HG03439 (cell line): Measurements from ENCODE around the gene NUSAP1.
"Not testable (repeated sequence)": the region's sequence is repeated elsewhere in the genome, so short reads cannot be mapped to it uniquely, and the experiment has no call there.

ENCODE experiments used
- ATAC-seq: cut with Tn5 transposase; IDR thresholded peaks from one replicate; pipeline ENCODE4 v1.9.1; 2021; ENCODE audit warnings: mild to moderate bottlenecking, moderate library complexity; ENCODE audit not compliant: unreplicated experiment

Gene NUSAP1, protein sequence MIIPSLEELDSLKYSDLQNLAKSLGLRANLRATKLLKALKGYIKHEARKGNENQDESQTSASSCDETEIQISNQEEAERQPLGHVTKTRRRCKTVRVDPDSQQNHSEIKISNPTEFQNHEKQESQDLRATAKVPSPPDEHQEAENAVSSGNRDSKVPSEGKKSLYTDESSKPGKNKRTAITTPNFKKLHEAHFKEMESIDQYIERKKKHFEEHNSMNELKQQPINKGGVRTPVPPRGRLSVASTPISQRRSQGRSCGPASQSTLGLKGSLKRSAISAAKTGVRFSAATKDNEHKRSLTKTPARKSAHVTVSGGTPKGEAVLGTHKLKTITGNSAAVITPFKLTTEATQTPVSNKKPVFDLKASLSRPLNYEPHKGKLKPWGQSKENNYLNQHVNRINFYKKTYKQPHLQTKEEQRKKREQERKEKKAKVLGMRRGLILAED

DNA sequence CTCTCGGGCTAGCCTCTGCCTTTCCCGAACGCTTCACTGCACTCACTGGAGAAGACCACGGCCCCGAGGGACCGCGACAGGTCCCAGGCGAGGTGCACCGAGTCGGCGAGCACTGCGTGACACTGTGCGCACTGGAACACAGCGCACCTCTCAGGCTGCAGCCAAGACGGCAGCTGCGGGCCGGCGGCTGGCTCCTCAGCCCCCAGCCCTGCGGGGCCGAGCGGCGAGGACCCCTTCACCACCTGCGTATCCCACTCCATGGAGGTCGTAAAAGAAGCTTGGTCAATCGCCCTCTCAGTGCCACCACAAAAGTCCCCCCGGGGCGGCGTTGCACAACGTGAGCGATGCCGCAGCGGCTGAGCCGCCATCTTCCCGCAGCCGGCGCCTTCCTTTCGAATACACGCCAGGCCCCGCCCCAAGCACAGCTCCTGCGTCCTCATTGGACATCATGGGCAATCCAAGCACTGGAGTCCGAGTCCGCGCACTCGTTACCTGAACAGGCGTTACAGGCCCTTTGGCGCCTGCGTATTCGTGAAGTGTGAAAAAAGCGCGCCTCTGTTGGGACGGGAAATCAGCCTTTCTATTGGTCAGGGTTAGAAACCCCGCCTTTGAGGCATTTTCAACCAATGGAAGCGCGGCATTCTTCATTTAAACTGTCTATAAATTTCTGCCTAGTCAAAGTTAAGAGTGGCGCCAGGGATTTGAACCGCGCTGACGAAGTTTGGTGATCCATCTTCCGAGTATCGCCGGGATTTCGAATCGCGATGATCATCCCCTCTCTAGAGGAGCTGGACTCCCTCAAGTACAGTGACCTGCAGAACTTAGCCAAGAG is at the start of gene NUSAP1, which contains the start of gene OIP5:
TSS of gene NUSAP1 (plus strand) at position 688 of the 832 bp plus-strand sequence. CDS start at position 765, 77 bp downstream.
TSS of gene OIP5 (minus strand) at position 398 of the 832 bp plus-strand sequence. CDS start at position 368, 30 bp downstream.
- peak; percentile 91 for ATAC-seq

DNA sequence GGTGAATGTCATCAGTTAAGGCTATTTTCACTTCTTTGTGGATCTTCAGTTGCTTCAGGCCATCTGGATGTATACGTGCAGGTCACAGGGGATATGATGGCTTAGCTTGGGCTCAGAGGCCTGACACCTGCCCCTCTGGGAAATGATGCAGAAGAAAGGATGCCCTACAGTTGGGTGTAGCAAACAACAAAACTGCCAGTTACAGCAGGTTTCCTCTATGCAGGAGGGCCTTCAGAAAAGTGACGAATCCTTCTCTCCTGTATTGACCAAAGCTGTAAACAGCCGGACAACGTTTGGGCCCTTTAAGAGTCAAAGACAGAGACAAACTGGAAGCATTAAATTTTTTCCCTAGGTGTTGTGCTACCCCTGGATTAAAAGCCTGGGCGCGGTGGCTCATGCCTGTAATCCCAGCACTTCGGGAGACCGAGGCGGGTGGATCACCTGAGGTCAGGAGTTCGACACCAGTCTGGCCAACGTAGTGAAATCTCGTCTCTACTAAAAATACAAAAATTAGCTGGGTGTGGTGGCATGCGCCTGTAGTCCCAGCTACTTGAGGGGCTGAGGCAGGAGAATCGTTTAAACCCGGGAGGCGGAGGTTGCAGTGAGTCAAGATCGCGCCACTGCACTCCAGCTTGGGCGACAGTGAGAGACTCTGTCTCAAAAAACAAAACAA is 49.6 kb upstream of the NUSAP1 start:
- ATAC-seq, result not testable (repeated sequence)

DNA sequence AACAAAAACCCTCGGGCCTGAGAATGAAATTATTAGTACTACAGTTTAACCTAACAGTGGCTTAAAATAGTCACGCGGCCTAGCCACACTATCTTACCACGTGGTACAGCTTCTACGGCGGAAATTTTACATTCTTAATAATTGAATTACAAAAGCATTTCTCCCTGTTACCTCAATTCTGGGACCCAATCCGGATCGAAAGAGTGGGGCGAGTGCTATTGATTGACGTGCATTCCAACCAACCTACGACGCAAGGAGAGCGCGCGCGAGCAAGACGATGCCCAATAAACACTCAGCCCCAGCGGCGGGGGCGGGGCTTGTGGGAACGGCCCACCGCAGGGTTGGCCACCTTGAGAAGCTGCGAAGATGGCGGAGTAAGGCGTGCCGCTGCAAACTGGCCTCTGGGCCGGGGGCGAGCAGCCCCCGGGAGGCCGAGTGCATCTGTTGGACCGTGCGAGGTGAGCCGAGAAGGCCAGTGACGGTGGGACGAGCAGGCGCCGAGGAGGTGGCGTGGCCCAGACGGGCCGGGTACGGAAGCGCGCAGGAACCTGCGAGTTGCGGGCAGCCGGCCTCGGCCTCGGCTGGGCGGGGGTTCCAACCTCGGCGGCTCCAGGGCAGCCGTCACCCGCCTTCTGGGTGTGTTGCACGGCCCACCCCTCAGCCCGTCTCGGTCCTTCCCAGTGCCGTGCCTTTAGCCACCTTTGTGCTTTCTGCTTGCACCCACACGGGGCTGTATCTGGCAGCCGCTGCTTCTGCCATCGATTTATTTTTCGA is 48.8 kb upstream of the NUSAP1 start:
- ATAC-seq, result peak; percentile 95

DNA sequence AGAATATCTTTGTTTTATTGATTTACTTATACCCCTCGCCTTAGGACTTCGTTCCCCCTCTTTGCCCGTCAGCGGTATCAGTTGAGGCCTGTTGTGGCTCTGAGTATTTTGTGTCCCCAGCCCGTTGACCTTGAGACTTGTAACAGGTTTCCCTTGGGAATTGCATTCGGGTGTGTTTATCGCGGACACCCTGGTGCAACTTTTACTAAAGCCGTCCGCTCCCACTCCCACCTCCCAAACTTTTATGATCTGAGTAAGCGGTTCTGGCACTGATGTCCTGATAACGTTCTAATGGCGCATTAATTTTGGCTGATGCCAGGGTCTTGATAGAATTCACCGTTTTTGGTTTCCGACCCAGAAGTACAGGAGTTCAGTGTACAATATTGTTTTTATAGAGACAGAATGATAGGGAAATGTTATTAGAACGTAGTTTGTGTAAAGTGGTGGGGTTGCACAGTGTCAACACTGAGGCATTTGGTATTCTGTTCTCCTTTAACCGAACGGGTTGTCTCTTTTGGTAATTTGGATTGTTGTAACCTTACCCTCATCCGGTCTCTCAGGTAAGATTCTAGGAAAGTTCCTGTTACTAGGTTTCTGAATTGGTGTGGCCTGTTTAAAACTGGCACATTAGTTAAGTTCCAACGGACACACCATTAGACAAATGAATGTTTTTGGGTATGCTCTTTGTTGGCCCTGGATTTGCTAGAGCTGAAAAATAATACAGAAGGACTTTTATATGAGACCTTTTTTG is 48.1 kb upstream of the NUSAP1 start:
- no peak for ATAC-seq

DNA sequence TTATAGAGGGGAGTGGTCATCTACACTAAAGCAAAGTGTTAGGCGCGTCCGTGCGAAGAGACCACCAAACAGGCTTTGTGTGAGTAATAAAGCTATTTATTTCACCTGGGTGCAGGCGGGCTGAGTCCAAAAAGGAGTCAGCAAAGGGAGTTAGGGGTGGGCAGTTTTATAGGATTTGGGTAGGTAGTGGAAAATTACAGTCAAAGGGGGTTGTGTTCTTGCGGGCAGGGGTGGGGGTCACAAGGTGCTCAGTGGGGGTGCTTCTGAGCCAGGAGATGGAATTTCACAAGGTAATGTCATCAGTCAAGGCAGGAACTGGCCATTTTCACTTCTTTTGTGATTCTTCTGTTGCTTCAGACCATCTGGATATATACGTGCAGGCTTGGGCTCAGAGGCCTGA is 47.4 kb upstream of the NUSAP1 start:
- ATAC-seq, result no peak

DNA sequence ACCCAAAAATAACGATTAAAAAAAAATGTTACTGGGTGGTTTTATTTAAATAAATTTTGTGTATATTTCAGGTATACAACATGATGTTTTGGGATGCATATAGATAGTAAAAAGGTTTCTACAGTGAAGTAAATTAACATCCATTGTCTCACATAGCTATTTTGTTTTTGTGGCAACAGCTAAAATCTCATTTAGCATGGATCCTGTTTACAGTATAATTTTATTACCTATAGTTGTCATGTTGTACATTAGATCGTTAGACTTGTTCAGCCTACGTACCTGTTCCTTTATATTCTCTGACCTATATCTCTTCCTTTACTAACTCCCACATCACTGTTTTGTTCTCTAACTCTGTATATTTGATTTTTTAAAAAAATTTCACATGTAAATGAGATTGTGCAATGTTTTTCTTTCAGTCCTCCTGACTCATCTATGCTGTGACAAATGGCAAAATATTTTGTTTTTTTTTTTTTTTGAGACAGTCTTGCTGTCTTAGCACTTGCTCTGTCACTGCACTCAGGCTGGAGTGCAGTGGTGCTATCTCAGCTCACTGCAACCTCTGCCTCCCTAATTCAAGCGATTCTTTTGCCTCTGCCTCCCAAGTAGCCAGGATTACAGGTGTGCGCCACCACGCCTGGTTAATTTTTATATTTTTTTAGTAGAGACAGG is 45.9 kb upstream of the NUSAP1 start:
- ATAC-seq, result no peak

DNA sequence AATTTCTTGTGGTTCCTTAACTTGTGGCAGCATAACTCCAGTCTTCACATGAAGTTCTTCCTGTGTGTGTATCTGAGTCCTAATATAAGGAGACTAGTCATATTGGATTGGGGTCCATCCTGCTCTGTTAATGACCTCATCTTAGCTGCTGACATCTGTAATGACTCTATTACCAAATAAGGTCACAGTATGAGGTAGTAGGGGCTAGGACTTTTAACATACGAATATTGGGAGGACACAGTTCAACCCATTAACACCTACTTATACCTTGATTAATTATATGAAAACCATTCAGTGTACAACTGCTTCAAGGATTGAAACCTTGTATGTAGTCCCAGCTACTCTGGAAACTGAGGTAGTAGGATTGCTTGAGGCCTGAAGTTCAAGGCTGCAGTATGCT is 44.2 kb upstream of the NUSAP1 start:
- ATAC-seq, result no peak

DNA sequence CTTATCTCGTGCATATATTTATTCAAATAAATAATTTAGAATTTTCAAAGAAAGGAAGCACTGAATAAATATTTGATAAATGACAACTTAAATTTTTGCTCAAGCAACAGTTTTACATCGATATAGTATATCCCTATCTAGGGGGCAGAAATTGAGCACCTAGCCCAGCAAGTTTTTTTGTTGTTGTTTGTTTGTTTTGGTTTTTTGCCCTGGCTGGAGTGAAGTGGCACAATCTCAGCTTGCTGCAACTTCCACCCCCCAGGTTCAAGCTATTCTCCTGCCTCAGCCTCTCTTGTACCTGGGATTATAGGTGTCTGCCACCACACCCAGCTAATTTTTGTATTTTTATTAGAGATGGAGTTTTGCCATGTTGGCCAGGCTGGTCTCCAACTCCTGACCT is 42.7 kb upstream of the NUSAP1 start:
- ATAC-seq, result no peak

DNA sequence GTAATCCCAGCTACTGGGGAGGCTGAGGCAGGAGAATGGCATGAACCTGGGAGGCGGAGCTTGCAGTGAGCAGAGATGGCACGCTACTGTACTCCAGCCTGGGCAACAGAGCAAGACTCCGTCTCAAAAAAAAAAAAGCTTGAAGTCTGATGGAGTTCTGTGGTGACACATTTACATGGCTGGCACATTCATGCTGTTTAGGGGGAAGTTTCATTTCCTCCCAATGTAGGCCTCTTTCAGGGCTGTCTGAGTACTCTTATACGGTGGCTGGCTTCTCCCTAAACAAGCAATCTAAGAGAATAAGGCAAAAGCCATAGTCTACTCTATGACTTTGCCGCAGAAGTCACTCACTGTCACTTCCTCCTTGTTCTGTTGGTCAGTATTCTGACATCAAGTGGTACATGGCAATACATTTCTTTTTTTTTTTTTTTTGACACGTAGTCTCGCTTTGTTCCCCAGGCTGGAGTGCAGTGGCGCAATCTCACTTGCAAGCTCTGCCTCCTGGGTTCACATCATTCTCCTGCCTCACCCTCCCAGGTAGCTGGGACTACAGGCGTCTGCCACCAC is 41.5 kb upstream of the NUSAP1 start:
- ATAC-seq, result peak; percentile 55

DNA sequence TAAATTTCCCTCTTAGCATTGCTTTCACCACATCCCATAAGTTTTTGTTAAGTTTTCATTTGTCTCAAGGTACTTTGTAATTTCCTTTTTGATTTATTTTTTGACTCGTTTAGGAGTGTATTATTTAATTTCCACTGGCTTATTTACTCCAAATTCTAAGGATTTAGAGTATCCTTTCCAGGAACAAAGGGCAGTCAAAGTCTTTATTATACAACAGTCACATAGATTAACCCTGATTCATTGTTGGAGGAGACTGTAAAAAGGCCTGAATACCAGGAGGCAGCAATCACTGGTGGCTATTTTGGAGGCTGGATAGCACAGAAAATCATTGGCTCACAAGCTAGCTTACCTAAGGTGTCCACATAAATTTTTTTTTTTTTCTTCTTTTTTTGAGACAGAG is 40.2 kb upstream of the NUSAP1 start:
- ATAC-seq, result no peak

DNA sequence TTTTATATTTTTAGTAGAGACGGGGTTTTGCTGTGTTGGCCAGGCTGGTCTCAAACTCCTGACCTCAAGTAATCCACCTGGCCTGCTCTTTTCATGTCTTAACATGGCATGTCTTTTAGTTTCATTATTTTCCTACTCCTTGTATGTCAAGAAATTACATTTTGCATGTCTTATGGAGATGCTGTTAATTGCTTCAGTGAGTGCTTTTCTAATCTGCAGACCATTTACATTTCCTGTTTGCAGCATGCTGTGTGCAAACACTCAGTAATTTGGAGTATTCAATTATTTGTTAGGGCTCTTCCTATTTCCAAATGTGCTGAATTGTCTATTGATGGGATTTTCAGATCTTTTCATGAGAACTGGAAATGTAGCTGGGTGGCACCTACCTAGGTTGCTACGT is 31.5 kb upstream of the NUSAP1 start:
- ATAC-seq, result not testable (repeated sequence)

DNA sequence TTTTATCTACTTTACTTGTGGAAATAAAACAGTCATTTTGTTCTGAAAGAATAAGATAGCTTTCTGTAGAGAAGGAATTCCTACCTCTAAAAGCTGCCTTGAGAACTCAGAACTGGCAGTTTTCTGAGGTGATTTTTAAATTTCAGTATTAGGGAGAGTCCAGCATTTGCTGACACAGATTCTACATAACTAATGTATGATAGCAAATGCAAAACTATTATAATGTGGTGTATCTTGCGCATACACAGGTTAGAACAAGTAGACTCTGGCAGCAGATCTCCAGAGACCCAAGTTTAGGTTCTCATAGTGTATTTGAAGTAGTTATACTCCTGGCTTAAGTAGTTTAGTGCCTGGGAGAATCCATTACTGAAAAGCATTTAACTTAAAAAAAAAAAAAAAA is 31.1 kb upstream of the NUSAP1 start:
- no peak for ATAC-seq

DNA sequence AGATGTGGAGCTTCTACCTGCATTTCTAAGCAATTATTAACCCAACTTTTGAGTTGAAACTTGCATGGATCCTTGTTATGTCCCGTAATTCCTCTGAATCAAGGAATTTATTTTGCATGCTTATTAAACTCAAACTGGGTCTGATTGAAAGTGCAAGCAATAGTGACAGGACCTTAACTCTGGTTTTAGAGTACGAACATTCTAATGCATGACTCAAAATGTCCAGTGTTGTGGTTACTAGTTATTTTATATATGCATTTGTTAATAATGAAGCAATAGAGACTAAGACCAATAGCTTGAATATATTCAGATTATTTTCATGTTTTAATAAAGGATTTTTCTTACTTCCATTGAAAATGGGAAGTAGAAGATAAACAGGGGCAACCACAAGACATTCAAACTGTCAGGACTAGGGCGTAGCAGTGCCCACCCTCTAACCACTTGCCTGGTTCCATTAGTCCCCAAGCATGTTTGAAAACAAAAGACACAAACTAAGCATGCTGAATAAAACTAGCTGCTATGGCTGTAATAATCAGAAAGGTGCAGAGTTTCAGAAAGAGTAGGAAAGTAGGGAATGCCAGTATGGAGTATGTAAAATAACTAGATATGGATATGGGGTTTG is 28.4 kb upstream of the NUSAP1 start:
- ATAC-seq, result no peak

DNA sequence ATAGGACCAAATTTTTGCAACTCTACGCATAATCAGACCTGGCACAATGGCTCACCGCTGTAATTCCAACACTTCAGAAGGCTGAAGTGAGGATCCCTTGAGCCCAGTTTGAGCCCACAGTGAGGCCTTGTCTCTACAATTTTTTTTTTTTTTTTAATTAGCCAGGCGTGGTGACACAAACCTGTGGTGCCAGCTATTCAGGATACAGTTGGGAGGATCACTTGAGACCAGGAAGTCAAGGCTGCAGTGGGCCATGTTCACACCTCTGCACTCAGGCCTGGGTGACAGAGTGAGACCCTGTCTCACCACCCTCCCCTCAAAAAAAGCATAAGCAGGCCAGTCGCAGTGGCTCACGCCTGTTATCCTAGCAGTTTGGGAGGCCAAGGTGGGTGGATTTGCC is 25.0 kb upstream of the NUSAP1 start:
- ATAC-seq, result no peak

DNA sequence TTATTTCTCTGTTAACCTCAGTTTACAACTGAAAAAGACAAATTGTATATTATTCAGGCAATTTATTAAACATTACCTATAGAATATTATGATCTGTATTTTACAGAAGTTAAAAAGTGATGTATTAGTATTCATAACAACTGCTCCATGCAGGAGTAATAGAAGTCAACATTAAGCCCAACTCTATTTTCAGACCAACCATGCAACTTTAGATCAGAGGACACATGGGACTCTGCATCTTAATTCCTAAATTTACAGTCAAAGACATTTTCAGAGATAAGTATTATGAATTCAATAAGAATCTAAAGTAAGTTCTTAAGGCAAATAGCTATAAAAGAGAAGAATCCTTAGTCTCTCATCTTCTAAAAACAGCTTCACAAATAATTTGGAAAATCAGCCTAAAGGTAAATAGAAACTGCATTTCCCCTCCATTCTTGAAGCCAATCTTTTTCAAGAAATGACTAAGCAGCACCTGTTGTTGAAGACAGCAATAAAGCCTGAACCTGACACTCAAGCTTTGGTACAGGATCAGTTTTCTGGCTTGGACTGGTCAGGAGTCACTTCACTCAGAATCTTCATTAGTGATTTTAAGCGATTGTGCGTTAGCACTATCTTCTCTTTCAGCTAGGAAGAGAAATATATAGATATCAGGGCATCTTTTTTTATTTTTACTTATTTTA is 23.3 kb upstream of the NUSAP1 start:
- ATAC-seq, result no peak

DNA sequence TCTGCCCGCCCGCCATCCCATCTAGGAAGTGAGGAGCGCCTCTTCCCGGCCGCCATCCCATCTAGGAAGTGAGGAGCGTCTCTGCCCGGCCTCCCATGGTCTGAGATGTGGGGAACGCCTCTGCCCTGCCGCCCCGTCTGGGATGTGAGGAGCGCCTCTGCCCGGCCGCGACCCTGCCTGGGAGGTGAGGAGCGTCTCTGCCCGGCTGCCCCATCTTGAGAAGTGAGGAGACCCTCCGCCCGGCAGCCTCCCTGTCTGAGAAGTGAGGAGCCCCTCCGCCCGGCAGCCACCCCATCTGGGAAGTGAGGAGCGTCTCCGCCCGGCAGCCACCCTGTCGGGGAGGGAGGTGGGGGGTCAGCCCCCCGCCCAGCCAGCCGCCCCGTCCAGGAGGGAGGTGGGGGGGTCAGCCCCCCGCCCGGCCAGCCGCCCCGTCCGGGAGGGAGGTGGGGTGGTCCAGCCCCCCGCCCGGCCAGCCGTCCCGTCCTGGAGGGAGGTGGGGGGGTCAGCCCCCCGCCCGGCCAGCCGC is 11.8 kb upstream of the NUSAP1 start:
- ATAC-seq, result not testable (repeated sequence)

DNA sequence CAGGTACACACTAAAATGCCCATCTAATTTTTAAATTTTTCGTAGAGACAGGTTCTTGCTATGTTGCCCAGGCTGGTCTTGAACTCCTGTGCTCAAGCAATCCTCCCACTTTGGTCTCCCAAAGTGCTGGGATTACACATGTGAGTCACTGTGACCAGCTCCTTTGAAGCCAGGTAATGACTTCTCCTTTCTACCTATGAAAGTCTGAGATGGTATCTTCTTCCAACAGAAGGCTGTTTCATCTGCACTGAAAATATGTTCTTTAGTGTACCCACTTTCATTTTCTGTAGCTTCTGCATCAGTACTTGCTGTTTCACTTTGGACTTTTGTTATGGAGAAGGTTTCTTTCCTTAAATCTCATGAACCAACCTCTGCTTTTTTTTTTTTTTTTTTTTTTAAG is 9.1 kb upstream of the NUSAP1 start:
- ATAC-seq, result no peak

DNA sequence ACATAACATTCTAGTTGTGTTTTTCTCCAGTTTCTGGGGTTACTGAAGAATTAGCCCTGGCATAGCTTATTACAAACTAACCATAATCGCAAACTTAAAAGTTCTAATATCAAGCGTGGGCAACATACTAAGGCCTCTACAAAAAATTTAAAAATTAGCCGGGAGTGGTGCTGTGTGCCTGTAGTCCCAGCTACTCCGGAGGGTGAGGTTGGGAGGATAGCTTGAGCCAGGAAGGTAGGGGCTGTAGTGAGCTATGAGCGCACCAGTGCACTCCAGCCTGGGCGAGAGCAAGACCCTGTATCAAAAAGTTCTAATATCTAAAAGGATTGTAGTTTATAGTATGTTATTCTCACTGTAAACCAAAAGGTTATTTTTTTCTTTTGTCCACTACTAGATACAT is 1.4 kb upstream of the NUSAP1 start:
- no peak for ATAC-seq
